Measurements from ENCODE around the gene CFAP206.

The CFAP206 gene

GRCh38 chr6:87407901-87408720 lies at the start of gene CFAP206:
Gene CFAP206, plus strand, starts transcription at chr6:87407972. Its CDS starts 1,868 bp downstream, at chr6:87409840.
- DNase-seq: peak; percentile 80

- DNase-seq: no peak
Observed at GRCh38 chr6:87364602-87365252, 43.0 kb upstream of the CFAP206 start.

GRCh38 chr6:87366072-87366827 lies 41.5 kb upstream of the CFAP206 start:
- DNase-seq: no peak

GRCh38 chr6:87366899-87367298 lies 40.9 kb upstream of the CFAP206 start:
- DNase-seq: no peak

- no peak for DNase-seq
Observed at GRCh38 chr6:87373377-87373776, 34.4 kb upstream of the CFAP206 start.

- no peak for DNase-seq
Observed at GRCh38 chr6:87375315-87375714, 32.5 kb upstream of the CFAP206 start.

- DNase-seq: no peak
Observed at GRCh38 chr6:87376643-87377042, 31.1 kb upstream of the CFAP206 start.

- DNase-seq: no peak
Observed at GRCh38 chr6:87378947-87379346, 28.8 kb upstream of the CFAP206 start.

- no peak for DNase-seq
Observed at GRCh38 chr6:87382861-87383260, 24.9 kb upstream of the CFAP206 start.

GRCh38 chr6:87384038-87384437 lies 23.7 kb upstream of the CFAP206 start:
- no peak for DNase-seq

- no peak for DNase-seq
Observed at GRCh38 chr6:87384449-87384848, 23.3 kb upstream of the CFAP206 start.

GRCh38 chr6:87391334-87391733 lies 16.4 kb upstream of the CFAP206 start:
- DNase-seq: peak; percentile 2

- peak; percentile 8 for DNase-seq
Observed at GRCh38 chr6:87393026-87393622, 14.6 kb upstream of the CFAP206 start.

- DNase-seq: no peak
Observed at GRCh38 chr6:87395431-87395830, 12.3 kb upstream of the CFAP206 start.

GRCh38 chr6:87396595-87397392 lies 11.0 kb upstream of the CFAP206 start:
- DNase-seq: no peak

- no peak for DNase-seq
Observed at GRCh38 chr6:87397656-87398055, 10.1 kb upstream of the CFAP206 start.

- DNase-seq: no peak
Observed at GRCh38 chr6:87401832-87402231, 5.9 kb upstream of the CFAP206 start.

- DNase-seq: no peak
Observed at GRCh38 chr6:87407561-87407900, 241 bp upstream of the CFAP206 start.

- DNase-seq: no peak
Observed at GRCh38 chr6:87408721-87409155, 966 bp downstream of the CFAP206 start.

- DNase-seq: no peak
Observed at GRCh38 chr6:87419266-87419665, 11.5 kb downstream of the CFAP206 start.

GRCh38 chr6:87420360-87420759 lies 12.6 kb downstream of the CFAP206 start:
- no peak for DNase-seq

GRCh38 chr6:87421576-87421975 lies 13.8 kb downstream of the CFAP206 start:
- DNase-seq: no peak

All from stimulated activated CD4-positive, alpha-beta T cell treated with anti-CD3 and anti-CD28 coated beads, Interleukin-1b, Interleukin-23, amount 100 ng/mL, for 48 hours (primary cell).